Loucy (cell line): ENCODE results near the gene NR1I3.
"Not testable (repeated sequence)": the region's sequence is repeated elsewhere in the genome, so short reads cannot be mapped to it uniquely, and the experiment has no call there.

Experiments
- CTCF ChIP-seq: fragments of 200-600 bp; sonication (generic); conservative IDR thresholded peaks from 2 replicates; pipeline ENCODE4 v1.5.1; 2014; ENCODE audit warnings: mild to moderate bottlenecking, antibody characterized with exemption, low read length
- EZH2phosphoT487 ChIP-seq: fragments of 200-600 bp; IDR thresholded peaks from 2 replicates; pipeline ENCODE4 v1.6.1; 2018; ENCODE audit warnings: antibody characterized with exemption, mild to moderate bottlenecking, moderate library complexity, borderline replicate concordance

- TF ChIP-seq CTCF, EZH2phosphoT487: not testable (repeated sequence)
These were observed 13.3 kb downstream of the NR1I3 start for GRCh38 chr1:161224695-161225087.
